ENCODE results near the gene NPAS1. TPM values are rescaled to one million over a fixed set of nuclear protein-coding genes. Genes with fewer than 3 reads are reported as not detected.

NPAS1 gene
- total and polyA plus RNA-seq, 4 donors, result 0.31 to 1.2 (median 0.70) TPM

DNA sequence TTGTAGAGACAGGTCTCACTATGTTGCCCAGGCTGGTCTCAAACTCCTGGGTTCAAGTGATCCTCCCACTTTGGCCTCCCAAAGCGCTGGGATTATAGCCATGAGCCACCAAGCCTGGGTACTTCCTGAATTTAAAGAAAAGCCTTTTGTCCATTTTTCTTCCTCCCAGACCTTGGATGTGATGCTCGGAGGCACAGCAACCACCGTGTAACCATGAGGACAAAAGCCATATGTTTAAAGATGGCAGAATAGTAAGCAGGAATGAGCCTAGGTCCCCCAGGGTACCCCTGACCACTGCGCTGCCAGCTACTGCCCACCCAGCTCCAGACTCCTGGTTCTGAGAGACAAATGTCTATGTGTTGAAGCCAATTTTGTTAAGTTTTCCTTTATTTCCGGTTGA, 62.9 kb downstream of the NPAS1 start:
- H3K36me3 ChIP-seq (ENCODE audit: control insufficient read depth in 4 of 4, insufficient read depth in 4 of 4, low read length in 4 of 4), result peaks cover 38 to 52% (median 46%) of the 10 kb centered on the region in 4 donors
- no peaks in the 10 kb centered on the region for H3K4me1 ChIP-seq (ENCODE audit: control insufficient read depth in 5 of 5, insufficient read depth in 5 of 5, low read length in 5 of 5)
- no peaks in the 10 kb centered on the region for H3K9me3 ChIP-seq (ENCODE audit: control insufficient read depth in 4 of 4, insufficient read depth in 3 of 4, low read length in 3 of 4)
- TF ChIP-seq, protein P1, sequence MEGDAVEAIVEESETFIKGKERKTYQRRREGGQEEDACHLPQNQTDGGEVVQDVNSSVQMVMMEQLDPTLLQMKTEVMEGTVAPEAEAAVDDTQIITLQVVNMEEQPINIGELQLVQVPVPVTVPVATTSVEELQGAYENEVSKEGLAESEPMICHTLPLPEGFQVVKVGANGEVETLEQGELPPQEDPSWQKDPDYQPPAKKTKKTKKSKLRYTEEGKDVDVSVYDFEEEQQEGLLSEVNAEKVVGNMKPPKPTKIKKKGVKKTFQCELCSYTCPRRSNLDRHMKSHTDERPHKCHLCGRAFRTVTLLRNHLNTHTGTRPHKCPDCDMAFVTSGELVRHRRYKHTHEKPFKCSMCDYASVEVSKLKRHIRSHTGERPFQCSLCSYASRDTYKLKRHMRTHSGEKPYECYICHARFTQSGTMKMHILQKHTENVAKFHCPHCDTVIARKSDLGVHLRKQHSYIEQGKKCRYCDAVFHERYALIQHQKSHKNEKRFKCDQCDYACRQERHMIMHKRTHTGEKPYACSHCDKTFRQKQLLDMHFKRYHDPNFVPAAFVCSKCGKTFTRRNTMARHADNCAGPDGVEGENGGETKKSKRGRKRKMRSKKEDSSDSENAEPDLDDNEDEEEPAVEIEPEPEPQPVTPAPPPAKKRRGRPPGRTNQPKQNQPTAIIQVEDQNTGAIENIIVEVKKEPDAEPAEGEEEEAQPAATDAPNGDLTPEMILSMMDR (IDR thresholded peaks at IDR 0.05; ENCODE audit: control extremely low read depth, extremely low read depth), result no peak
- whole genome bisulfite sequencing, 2 donors, result 95 to 99% methylated on average over 5 of the region's 5 CpGs
- H3K9ac ChIP-seq (ENCODE audit: insufficient read depth in 1 of 2, low read length in 2 of 2), result no peak overlapping the region
- no peaks in the 10 kb centered on the region for H3K27me3 ChIP-seq (ENCODE audit: control insufficient read depth in 3 of 3, insufficient read depth in 3 of 3, low read length in 2 of 3)
- no peak overlapping the region for H3K4me3 ChIP-seq
- ATAC-seq (ENCODE audit: insufficient read depth, low FRiP score) (no peak), DNase-seq (no peak)
- no peak overlapping the region for H3K27ac ChIP-seq (ENCODE audit: low read depth in 1 of 2, low read length in 1 of 2)

DNA sequence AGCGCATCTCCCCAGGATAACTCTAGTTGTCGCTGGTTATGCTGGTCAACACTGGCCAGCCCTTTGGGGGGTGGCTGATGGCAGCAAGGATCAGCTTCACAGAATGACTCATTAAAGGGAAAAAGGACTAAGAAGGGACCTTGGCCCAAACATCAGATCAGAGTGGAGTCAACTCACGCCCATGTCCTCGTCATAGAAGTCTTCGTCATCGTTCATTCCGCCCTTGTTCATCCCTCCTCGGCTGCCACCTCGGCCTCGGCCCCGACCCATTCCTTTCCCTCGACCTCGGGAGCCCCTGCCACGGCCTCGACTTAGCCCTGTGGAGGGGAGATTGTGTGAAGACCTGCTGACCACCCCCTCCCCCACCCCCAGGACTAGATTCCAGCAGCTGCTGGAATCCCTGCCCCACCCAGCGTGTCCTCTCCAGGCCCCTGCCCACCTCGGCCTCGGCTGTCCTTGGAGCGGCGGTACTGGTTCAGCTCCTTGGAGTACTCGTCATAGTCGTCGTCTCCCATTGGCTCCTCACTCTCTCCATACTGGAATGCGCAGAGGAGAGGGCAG, 65.3 kb downstream of the NPAS1 start:
- ATAC-seq (ENCODE audit: insufficient read depth, low FRiP score) (no peak), DNase-seq (no peak)
- Histone ChIP-seq H3K4me1 (ENCODE audit: control insufficient read depth in 5 of 5, insufficient read depth in 5 of 5, low read length in 5 of 5) (no peaks in the 10 kb centered on the region), H3K36me3 (ENCODE audit: control insufficient read depth in 4 of 4, insufficient read depth in 4 of 4, low read length in 4 of 4) (peaks cover 38 to 61% (median 49%) of the 10 kb centered on the region in 4 donors), H3K27ac (ENCODE audit: low read depth in 1 of 2, low read length in 1 of 2) (no peak overlapping the region), H3K4me3 (no peak overlapping the region), H3K9me3 (ENCODE audit: control insufficient read depth in 4 of 4, insufficient read depth in 3 of 4, low read length in 3 of 4) (no peaks in the 10 kb centered on the region), H3K9ac (ENCODE audit: insufficient read depth in 1 of 2, low read length in 2 of 2) (no peak overlapping the region), H3K27me3 (ENCODE audit: control insufficient read depth in 3 of 3, insufficient read depth in 3 of 3, low read length in 2 of 3) (no peaks in the 10 kb centered on the region)
- 93 to 96% methylated on average over 24 of the region's 24 CpGs for WGBS, 2 donors
- TF ChIP-seq, protein P1 (IDR thresholded peaks at IDR 0.05; ENCODE audit: control extremely low read depth, extremely low read depth), result no peak

DNA sequence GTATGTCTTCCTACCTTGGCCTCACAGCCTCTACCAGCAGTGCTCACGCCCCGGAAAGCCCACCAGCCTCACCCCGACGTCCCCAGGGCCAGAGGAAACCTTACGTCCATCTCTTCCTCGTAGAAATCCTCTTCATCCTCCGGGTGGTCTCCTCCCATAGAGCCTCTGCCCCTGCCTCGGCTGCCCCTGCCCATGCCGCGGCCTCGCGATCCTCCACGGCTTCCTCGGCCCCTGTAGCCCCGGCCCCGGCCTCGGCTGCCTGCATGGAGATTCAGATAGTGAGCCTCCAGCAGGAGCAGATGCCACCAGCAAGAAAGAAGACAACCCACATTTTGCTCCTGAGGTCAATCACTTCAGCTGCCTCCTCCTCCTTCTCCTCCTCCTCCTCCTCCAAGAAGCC, 66.6 kb downstream of the NPAS1 start:
- Histone ChIP-seq H3K27me3 (ENCODE audit: control insufficient read depth in 3 of 3, insufficient read depth in 3 of 3, low read length in 2 of 3) (no peaks in the 10 kb centered on the region), H3K27ac (ENCODE audit: low read depth in 1 of 2, low read length in 1 of 2) (no peak overlapping the region), H3K9ac (ENCODE audit: insufficient read depth in 1 of 2, low read length in 2 of 2) (no peak overlapping the region), H3K9me3 (ENCODE audit: control insufficient read depth in 4 of 4, insufficient read depth in 3 of 4, low read length in 3 of 4) (no peaks in the 10 kb centered on the region), H3K4me1 (ENCODE audit: control insufficient read depth in 5 of 5, insufficient read depth in 5 of 5, low read length in 5 of 5) (no peaks in the 10 kb centered on the region), H3K4me3 (no peak overlapping the region), H3K36me3 (ENCODE audit: control insufficient read depth in 4 of 4, insufficient read depth in 4 of 4, low read length in 4 of 4) (peaks cover 36 to 61% (median 46%) of the 10 kb centered on the region in 4 donors)
- WGBS, 2 donors, result 96 to 97% methylated on average over 17 of the region's 17 CpGs
- ATAC-seq (ENCODE audit: insufficient read depth, low FRiP score) (no peak), DNase-seq (no peak)
- TF ChIP-seq, protein P1 (IDR thresholded peaks at IDR 0.05; ENCODE audit: control extremely low read depth, extremely low read depth), result no peak

All from lung (tissue), 12 donors.